H1 (cell line): ENCODE results near the gene TTC3. TPM values are rescaled to one million over a fixed set of nuclear protein-coding genes. Genes with fewer than 3 reads are reported as not detected.

ENCODE experiments used
- ATF2 ChIP-seq: IDR thresholded peaks from 2 replicates; pipeline ENCODE4 v1.6.1; 2012; ENCODE audit warnings: low read length, inconsistent platforms
- CHD7 ChIP-seq: fragments of 300-600 bp; sonication (generic); IDR thresholded peaks from 2 replicates; pipeline ENCODE4 v1.7.1; 2012; ENCODE audit warnings: low read length, moderate library complexity, mild to moderate bottlenecking, inconsistent platforms; ENCODE audit not compliant: insufficient replicate concordance
- EP300 ChIP-seq, 2 experiments: IDR thresholded peaks; 1 replicate in 1 of 2; 2 replicates in 1 of 2; pipeline ENCODE4 v1.6.1; 2011 to 2012; ENCODE audit warnings: low read depth in 2 of 2, low read length in 2 of 2, mild to moderate bottlenecking in 2 of 2, borderline replicate concordance in 1 of 2, inconsistent platforms in 1 of 2, moderate library complexity in 1 of 2
- FOSL1 ChIP-seq: IDR thresholded peaks from 2 replicates; pipeline ENCODE4 v1.6.1; 2011; ENCODE audit warnings: mild to moderate bottlenecking, low read depth, low read length, moderate library complexity; ENCODE audit not compliant: insufficient read depth
- JUN ChIP-seq: IDR thresholded peaks from 2 replicates; pipeline ENCODE4 v1.6.1; 2011; ENCODE audit warnings: low read depth, mild to moderate bottlenecking, improper control_type of control experiment, low read length
- NRF1 ChIP-seq: IDR thresholded peaks from 2 replicates; pipeline ENCODE4 v1.6.1; 2011; ENCODE audit warnings: mild to moderate bottlenecking, low read depth, low read length, improper control_type of control experiment
- POLR2A ChIP-seq, 2 experiments: IDR thresholded peaks; 1 replicate in 1 of 2; 2 replicates in 1 of 2; pipeline ENCODE4 v1.6.1; 2011; ENCODE audit warnings: low read depth in 2 of 2, low read length in 2 of 2, mild to moderate bottlenecking in 2 of 2; ENCODE audit errors: control extremely low read depth in 1 of 2
- RAD21 ChIP-seq, 2 experiments: IDR thresholded peaks in 1 of 2; conservative IDR thresholded peaks in 1 of 2; 2 replicates each; pipeline ENCODE4 v1.6.1; 2011; ENCODE audit warnings: low read depth in 2 of 2, low read length in 2 of 2, improper control_type of control experiment in 1 of 2, inconsistent platforms in 1 of 2, mild to moderate bottlenecking in 1 of 2, moderate library complexity in 1 of 2
- SP4 ChIP-seq: IDR thresholded peaks from 2 replicates; pipeline ENCODE4 v1.6.1; 2012; ENCODE audit warnings: low read length, inconsistent platforms
- ZNF274 ChIP-seq: IDR thresholded peaks from 2 replicates; pipeline ENCODE4 v1.7.0; 2012; ENCODE audit warnings: low read length, borderline replicate concordance; ENCODE audit errors: extremely low read depth
- polyA plus RNA-seq, 7 experiments: library from polyadenylated mRNA; depleted of rRNA in 3 of 7; stranded (reverse) in 5 of 7; unstranded in 2 of 7; fragments of >200 nt in 5 of 7; fragments of 200-250 nt in 2 of 7; gene quantifications; 1 replicate in 5 of 7; 2 replicates in 1 of 7; 4 replicates in 1 of 7; pipeline versions ENCODE4 v1.2.1 to v1.2.3, GENCODE V29; 2011 to 2013; ENCODE audit warnings: missing spikeins in 2 of 7, mixed read lengths in 2 of 7
- total RNA-seq: library from RNA; stranded (reverse); fragmentation: NEBNext Ultra II Directional; extraction: Animal tissue kit (Norgen Biotek cat#: 25700); gene quantifications from 2 replicates; pipeline ENCODE4 v1.2.1, GENCODE V29; 2021

Gene TTC3
- total and polyA plus RNA-seq, 2 of the 8 experiments (the other 6 are each of a cell fraction or from before 2014, with no cell fraction given), result 11.0 to 36.2 TPM

- TF ChIP-seq CHD7 (no peak), ZNF274 (no peak), RAD21 (IDR thresholded peaks at IDR 0.05 in 1 of 2, conservative IDR thresholded peaks at IDR 0.05 in 1 of 2; ENCODE audit: low read depth in 2 of 2, low read length in 2 of 2) (no peak), SP4 (no peak), FOSL1 (no peak), NRF1 (no peak), ATF2 (no peak), JUN (no peak), EP300 (IDR thresholded peaks at IDR 0.05; ENCODE audit: borderline replicate concordance in 1 of 2, low read depth in 2 of 2, low read length in 2 of 2) (no peak), POLR2A (IDR thresholded peaks at IDR 0.05; ENCODE audit: control extremely low read depth in 1 of 2, low read depth in 2 of 2, low read length in 2 of 2) (no peak)
- TF ChIP-seq, all 59 proteins: peak for 0
Measured at GRCh38 chr21:37149411-37149810, 76.4 kb downstream of the TTC3 start (continued).
